ENCODE results near the gene BLCAP.
"Not testable (repeated sequence)": the region's sequence is repeated elsewhere in the genome, so short reads cannot be mapped to it uniquely, and the experiment has no call there.

BLCAP gene

GRCh38 chr20:37554721-37555298 is 27.1 kb upstream of the BLCAP start:
- H3K4me3 ChIP-seq (ENCODE audit: low read depth, low read length); H3K36me3 ChIP-seq (ENCODE audit: insufficient read depth, low read length); H3K79me2 ChIP-seq (ENCODE audit: control insufficient read depth, insufficient read depth, low read length, unreplicated experiment); H2AFZ ChIP-seq (ENCODE audit: low read length, unreplicated experiment); H3K27ac ChIP-seq (ENCODE audit: low read depth, low read length); H3K4me1 ChIP-seq (ENCODE audit: control insufficient read depth, insufficient read depth, low read length, unreplicated experiment): not testable (repeated sequence)
- peaks cover 16% of the 10 kb centered on the region; the same call in 1 of the 2 replicates for H3K27me3 ChIP-seq (ENCODE audit: insufficient read depth, low read length)

DNA sequence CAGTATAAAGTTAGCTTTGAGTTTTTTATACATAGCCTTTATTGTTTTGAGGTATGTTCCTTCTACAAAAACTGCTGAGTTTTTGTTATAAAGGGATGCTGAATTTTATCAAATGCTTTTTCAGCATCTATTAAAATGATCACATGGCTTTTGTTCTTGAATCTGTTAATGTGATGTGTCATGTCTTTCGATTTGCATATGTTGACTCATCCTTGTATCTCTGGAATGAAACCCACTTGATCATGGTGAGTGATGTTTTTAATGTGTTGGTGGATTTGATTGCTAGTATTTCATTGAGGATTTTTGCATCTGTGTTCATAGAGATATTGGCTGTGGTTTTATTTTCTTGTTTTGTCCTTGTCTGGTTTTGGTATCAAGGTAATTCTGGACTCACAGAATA is 24.7 kb upstream of the BLCAP start:
- Histone ChIP-seq H2AFZ (ENCODE audit: low read length, unreplicated experiment) (no peak overlapping the region), H3K27me3 (ENCODE audit: insufficient read depth, low read length) (peaks cover 7% of the 10 kb centered on the region; the same call in 1 of the 2 replicates), H3K4me1 (ENCODE audit: control insufficient read depth, insufficient read depth, low read length, unreplicated experiment) (no peaks in the 10 kb centered on the region), H3K27ac (ENCODE audit: low read depth, low read length) (no peak overlapping the region), H3K79me2 (ENCODE audit: control insufficient read depth, insufficient read depth, low read length, unreplicated experiment) (no peaks in the 10 kb centered on the region), H3K36me3 (ENCODE audit: insufficient read depth, low read length) (no peaks in the 10 kb centered on the region), H3K4me3 (ENCODE audit: low read depth, low read length) (no peak overlapping the region)

DNA sequence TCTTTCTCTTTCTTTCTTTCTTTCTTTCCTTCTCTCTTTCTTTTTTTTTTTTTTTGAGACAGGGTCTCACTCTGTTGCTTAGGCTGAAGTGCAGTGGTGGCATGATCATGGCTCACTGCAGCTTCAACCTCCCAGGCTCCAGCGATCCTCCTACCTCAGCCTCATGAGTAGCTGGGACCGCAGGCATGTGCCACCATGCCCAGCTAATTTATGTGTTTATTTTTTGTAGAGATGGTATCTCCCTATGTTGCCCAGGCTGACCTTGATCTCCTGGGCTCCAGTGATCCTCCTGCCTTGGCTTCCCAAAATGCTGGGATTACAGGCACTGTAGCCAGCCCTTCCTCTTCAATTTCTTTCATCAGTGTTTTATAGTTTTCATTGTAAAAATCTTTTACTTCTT is 24.0 kb upstream of the BLCAP start:
- H3K4me3 ChIP-seq (ENCODE audit: low read depth, low read length); H3K36me3 ChIP-seq (ENCODE audit: insufficient read depth, low read length); H3K4me1 ChIP-seq (ENCODE audit: control insufficient read depth, insufficient read depth, low read length, unreplicated experiment); H3K79me2 ChIP-seq (ENCODE audit: control insufficient read depth, insufficient read depth, low read length, unreplicated experiment); H3K27me3 ChIP-seq (ENCODE audit: insufficient read depth, low read length); H3K27ac ChIP-seq (ENCODE audit: low read depth, low read length); H2AFZ ChIP-seq (ENCODE audit: low read length, unreplicated experiment): not testable (repeated sequence)

GRCh38 chr20:37550101-37550920 is 22.6 kb upstream of the BLCAP start:
- not testable (repeated sequence) for H2AFZ ChIP-seq (ENCODE audit: low read length, unreplicated experiment); H3K4me1 ChIP-seq (ENCODE audit: control insufficient read depth, insufficient read depth, low read length, unreplicated experiment); H3K4me3 ChIP-seq (ENCODE audit: low read depth, low read length); H3K36me3 ChIP-seq (ENCODE audit: insufficient read depth, low read length); H3K27me3 ChIP-seq (ENCODE audit: insufficient read depth, low read length); H3K79me2 ChIP-seq (ENCODE audit: control insufficient read depth, insufficient read depth, low read length, unreplicated experiment); H3K27ac ChIP-seq (ENCODE audit: low read depth, low read length)

DNA sequence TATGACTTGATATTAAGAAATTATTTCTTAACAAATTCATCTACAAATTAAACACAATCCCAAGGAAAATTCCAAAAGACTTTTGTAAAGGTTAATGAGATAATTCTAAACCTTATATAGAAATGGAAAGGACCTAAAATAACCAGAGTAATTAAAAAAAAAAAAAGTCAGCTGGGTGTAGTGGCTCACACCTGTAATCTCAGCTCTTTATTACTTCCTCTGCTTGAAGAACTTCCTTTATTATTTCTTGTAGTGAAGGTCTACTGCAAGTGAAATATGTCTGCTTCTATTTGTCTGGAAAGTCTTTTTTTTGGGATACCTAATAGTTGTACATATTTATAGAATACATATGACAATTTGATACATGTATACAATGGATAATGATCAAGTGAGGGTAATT is 20.2 kb upstream of the BLCAP start:
- Histone ChIP-seq H3K4me3 (ENCODE audit: low read depth, low read length) (no peak overlapping the region), H2AFZ (ENCODE audit: low read length, unreplicated experiment) (no peak overlapping the region)

DNA sequence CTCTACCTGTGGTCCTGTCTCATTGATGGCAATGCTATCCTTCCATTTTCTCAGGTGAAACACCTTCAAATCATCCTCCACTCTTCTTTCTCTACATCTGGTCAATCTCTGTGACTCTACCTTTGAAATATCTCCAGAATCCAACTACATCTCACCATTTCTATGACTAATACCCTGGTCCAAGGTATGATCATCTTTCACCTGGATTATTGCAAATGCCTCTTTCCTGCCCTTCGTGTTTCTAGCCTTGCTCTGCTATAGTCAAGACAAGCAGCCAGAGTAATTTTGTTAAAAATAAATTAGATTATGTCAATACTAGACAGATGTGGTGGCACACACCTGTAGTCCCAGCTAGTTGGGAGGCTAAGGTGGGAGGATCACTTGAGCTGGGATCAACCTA is 17.8 kb upstream of the BLCAP start:
- no peak overlapping the region for H3K4me3 ChIP-seq (ENCODE audit: low read depth, low read length)
- no peaks in the 10 kb centered on the region for H3K79me2 ChIP-seq (ENCODE audit: control insufficient read depth, insufficient read depth, low read length, unreplicated experiment)
- no peaks in the 10 kb centered on the region for H3K36me3 ChIP-seq (ENCODE audit: insufficient read depth, low read length)
- peaks cover 8% of the 10 kb centered on the region; the same call in 1 of the 2 replicates for H3K27me3 ChIP-seq (ENCODE audit: insufficient read depth, low read length)
- H3K27ac ChIP-seq (ENCODE audit: low read depth, low read length), result no peak overlapping the region
- no peaks in the 10 kb centered on the region for H3K4me1 ChIP-seq (ENCODE audit: control insufficient read depth, insufficient read depth, low read length, unreplicated experiment)
- H2AFZ ChIP-seq (ENCODE audit: low read length, unreplicated experiment), result no peak overlapping the region

More for the DNA sequence above, 20.2 kb upstream of the BLCAP start:
- Histone ChIP-seq H3K27ac (ENCODE audit: low read depth, low read length) (no peak overlapping the region), H3K36me3 (ENCODE audit: insufficient read depth, low read length) (no peaks in the 10 kb centered on the region), H3K4me1 (ENCODE audit: control insufficient read depth, insufficient read depth, low read length, unreplicated experiment) (no peaks in the 10 kb centered on the region), H3K79me2 (ENCODE audit: control insufficient read depth, insufficient read depth, low read length, unreplicated experiment) (no peaks in the 10 kb centered on the region), H3K27me3 (ENCODE audit: insufficient read depth, low read length) (peaks cover 8% of the 10 kb centered on the region; the same call in 1 of the 2 replicates)

- Histone ChIP-seq H3K79me2 (ENCODE audit: control insufficient read depth, insufficient read depth, low read length, unreplicated experiment) (no peaks in the 10 kb centered on the region), H3K4me1 (ENCODE audit: control insufficient read depth, insufficient read depth, low read length, unreplicated experiment) (no peaks in the 10 kb centered on the region), H3K27me3 (ENCODE audit: insufficient read depth, low read length) (peaks cover 8% of the 10 kb centered on the region; the same call in 1 of the 2 replicates), H2AFZ (ENCODE audit: low read length, unreplicated experiment) (no peak overlapping the region), H3K36me3 (ENCODE audit: insufficient read depth, low read length) (no peaks in the 10 kb centered on the region), H3K4me3 (ENCODE audit: low read depth, low read length) (no peak overlapping the region), H3K27ac (ENCODE audit: low read depth, low read length) (no peak overlapping the region)
Measured at GRCh38 chr20:37544386-37544785, 16.7 kb upstream of the BLCAP start.

GRCh38 chr20:37543828-37544227 is 16.2 kb upstream of the BLCAP start:
- Histone ChIP-seq H3K36me3 (ENCODE audit: insufficient read depth, low read length) (no peaks in the 10 kb centered on the region), H3K4me1 (ENCODE audit: control insufficient read depth, insufficient read depth, low read length, unreplicated experiment) (no peaks in the 10 kb centered on the region), H3K79me2 (ENCODE audit: control insufficient read depth, insufficient read depth, low read length, unreplicated experiment) (no peaks in the 10 kb centered on the region), H3K27me3 (ENCODE audit: insufficient read depth, low read length) (peaks cover 8% of the 10 kb centered on the region; the same call in 1 of the 2 replicates), H3K27ac (ENCODE audit: low read depth, low read length) (no peak overlapping the region), H3K4me3 (ENCODE audit: low read depth, low read length) (no peak overlapping the region), H2AFZ (ENCODE audit: low read length, unreplicated experiment) (no peak overlapping the region)

DNA sequence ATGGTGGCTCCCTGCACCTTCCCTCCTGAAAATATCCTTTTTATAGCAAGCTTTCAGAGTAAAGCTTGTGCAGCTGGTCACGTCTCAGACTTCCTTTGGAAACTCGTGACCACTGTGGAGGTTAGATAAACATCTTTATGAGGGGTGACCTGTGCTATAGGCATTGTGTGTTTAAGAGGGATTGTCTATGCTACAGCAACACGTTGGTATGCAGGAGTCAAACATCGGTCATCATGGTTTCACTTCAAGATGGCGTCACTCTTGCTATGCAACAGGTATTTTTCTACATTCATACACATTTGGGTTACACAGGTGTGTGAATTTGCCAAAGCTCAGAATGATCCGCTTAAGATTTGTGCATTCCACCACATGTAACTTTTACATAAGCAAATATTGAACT is 14.6 kb upstream of the BLCAP start:
- Histone ChIP-seq H3K4me1 (ENCODE audit: control insufficient read depth, insufficient read depth, low read length, unreplicated experiment) (no peaks in the 10 kb centered on the region), H2AFZ (ENCODE audit: low read length, unreplicated experiment) (no peak overlapping the region), H3K27ac (ENCODE audit: low read depth, low read length) (no peak overlapping the region)

DNA sequence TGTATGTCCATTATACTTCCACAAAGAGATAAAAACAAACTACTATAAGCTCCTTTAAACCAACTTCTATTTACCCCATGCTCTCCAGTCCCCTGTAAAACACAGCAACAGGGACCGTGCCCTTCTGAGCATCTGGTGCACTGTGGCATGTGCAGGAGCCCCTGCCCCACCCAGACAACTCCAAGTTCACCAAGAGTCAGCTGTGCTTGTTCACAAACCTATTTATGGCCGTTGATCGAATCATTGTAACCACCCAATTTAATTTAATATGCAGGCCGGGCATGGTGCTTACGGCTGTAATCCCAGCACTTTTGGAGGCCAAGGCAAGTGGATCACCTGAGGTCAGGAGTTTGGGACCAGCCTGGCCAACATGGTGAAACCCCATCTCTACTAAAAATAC is 13.7 kb upstream of the BLCAP start:
- Histone ChIP-seq H3K36me3 (ENCODE audit: insufficient read depth, low read length) (no peaks in the 10 kb centered on the region), H3K4me1 (ENCODE audit: control insufficient read depth, insufficient read depth, low read length, unreplicated experiment) (no peaks in the 10 kb centered on the region), H3K27ac (ENCODE audit: low read depth, low read length) (no peak overlapping the region), H3K27me3 (ENCODE audit: insufficient read depth, low read length) (peaks cover 15% of the 10 kb centered on the region; the same call in 1 of the 2 replicates), H3K4me3 (ENCODE audit: low read depth, low read length) (no peak overlapping the region), H2AFZ (ENCODE audit: low read length, unreplicated experiment) (no peak overlapping the region), H3K79me2 (ENCODE audit: control insufficient read depth, insufficient read depth, low read length, unreplicated experiment) (no peaks in the 10 kb centered on the region)

More for the DNA sequence above, 14.6 kb upstream of the BLCAP start:
- Histone ChIP-seq H3K79me2 (ENCODE audit: control insufficient read depth, insufficient read depth, low read length, unreplicated experiment) (no peaks in the 10 kb centered on the region), H3K27me3 (ENCODE audit: insufficient read depth, low read length) (peaks cover 8% of the 10 kb centered on the region; the same call in 1 of the 2 replicates), H3K4me3 (ENCODE audit: low read depth, low read length) (no peak overlapping the region), H3K36me3 (ENCODE audit: insufficient read depth, low read length) (no peaks in the 10 kb centered on the region)

GRCh38 chr20:37540838-37541237 is 13.2 kb upstream of the BLCAP start:
- not testable (repeated sequence) for H3K4me3 ChIP-seq (ENCODE audit: low read depth, low read length); H3K79me2 ChIP-seq (ENCODE audit: control insufficient read depth, insufficient read depth, low read length, unreplicated experiment); H3K27ac ChIP-seq (ENCODE audit: low read depth, low read length); H3K4me1 ChIP-seq (ENCODE audit: control insufficient read depth, insufficient read depth, low read length, unreplicated experiment); H2AFZ ChIP-seq (ENCODE audit: low read length, unreplicated experiment); H3K36me3 ChIP-seq (ENCODE audit: insufficient read depth, low read length)
- H3K27me3 ChIP-seq (ENCODE audit: insufficient read depth, low read length), result peaks cover 15% of the 10 kb centered on the region; the same call in 1 of the 2 replicates
